ENCODE data around the gene APOBEC3C. TPM values are rescaled to one million over a fixed set of nuclear protein-coding genes. Genes with fewer than 3 reads are reported as not detected.
"Not testable (repeated sequence)": the region's sequence is repeated elsewhere in the genome, so short reads cannot be mapped to it uniquely, and the experiment has no call there.

The APOBEC3C gene
- total RNA-seq, 1 donor from 2014 or later = 4.2 TPM

GRCh38 chr22:39026509-39027150, 12.6 kb downstream of the APOBEC3C start:
- peaks cover 3% of the 10 kb centered on the region for H3K27me3 Mint-ChIP-seq

GRCh38 chr22:39027717-39028116, 13.7 kb downstream of the APOBEC3C start:
- DNase-seq (ENCODE audit: low spot score, unreplicated experiment) = no peak
- no peak for TF ChIP-seq CTCF (IDR thresholded peaks at IDR 0.05; ENCODE audit: unreplicated experiment)
- Mint-ChIP-seq H3K27ac (no peak overlapping the region), H3K27me3 (peaks cover 3% of the 10 kb centered on the region), H3K36me3 (ENCODE audit: insufficient read depth) (no peaks in the 10 kb centered on the region), H3K9me3 (ENCODE audit: low read depth) (no peaks in the 10 kb centered on the region), H3K4me1 (ENCODE audit: low read depth) (peaks cover 6% of the 10 kb centered on the region), H3K4me3 (ENCODE audit: low read depth) (no peak overlapping the region)

More at GRCh38 chr22:39026509-39027150, 12.6 kb downstream of the APOBEC3C start:
- no peak for TF ChIP-seq CTCF (IDR thresholded peaks at IDR 0.05; ENCODE audit: unreplicated experiment)
- Mint-ChIP-seq H3K4me1 (ENCODE audit: low read depth) (peaks cover 9% of the 10 kb centered on the region), H3K36me3 (ENCODE audit: insufficient read depth) (no peaks in the 10 kb centered on the region), H3K27ac (no peak overlapping the region), H3K9me3 (ENCODE audit: low read depth) (no peaks in the 10 kb centered on the region), H3K4me3 (ENCODE audit: low read depth) (no peak overlapping the region)
- DNase-seq (ENCODE audit: low spot score, unreplicated experiment) = no peak

- Mint-ChIP-seq H3K4me1 (ENCODE audit: low read depth) (peaks cover 6% of the 10 kb centered on the region), H3K27me3 (peaks cover 3% of the 10 kb centered on the region), H3K36me3 (ENCODE audit: insufficient read depth) (no peaks in the 10 kb centered on the region), H3K27ac (no peak overlapping the region), H3K4me3 (ENCODE audit: low read depth) (no peak overlapping the region), H3K9me3 (ENCODE audit: low read depth) (no peaks in the 10 kb centered on the region)
- no peak for TF ChIP-seq CTCF (IDR thresholded peaks at IDR 0.05; ENCODE audit: unreplicated experiment)
- DNase-seq (ENCODE audit: low spot score, unreplicated experiment) = no peak
Measured at GRCh38 chr22:39028281-39028680, 14.2 kb downstream of the APOBEC3C start.

- H3K4me3 Mint-ChIP-seq (ENCODE audit: low read depth) = no peak overlapping the region
- no peaks in the 10 kb centered on the region for H3K9me3 Mint-ChIP-seq (ENCODE audit: low read depth)
- peaks cover 3% of the 10 kb centered on the region for H3K27me3 Mint-ChIP-seq
- no peak for DNase-seq (ENCODE audit: low spot score, unreplicated experiment)
- H3K4me1 Mint-ChIP-seq (ENCODE audit: low read depth) = peaks cover 6% of the 10 kb centered on the region
- H3K27ac Mint-ChIP-seq = no peak overlapping the region
- no peak for TF ChIP-seq CTCF (IDR thresholded peaks at IDR 0.05; ENCODE audit: unreplicated experiment)
- no peaks in the 10 kb centered on the region for H3K36me3 Mint-ChIP-seq (ENCODE audit: insufficient read depth)
Measured at GRCh38 chr22:39029227-39029626, 15.2 kb downstream of the APOBEC3C start.

GRCh38 chr22:39030705-39031104, 16.6 kb downstream of the APOBEC3C start:
- no peak overlapping the region for H3K4me3 Mint-ChIP-seq (ENCODE audit: low read depth)
- peaks cover 5% of the 10 kb centered on the region for H3K4me1 Mint-ChIP-seq (ENCODE audit: low read depth)
- no peak for TF ChIP-seq CTCF (IDR thresholded peaks at IDR 0.05; ENCODE audit: unreplicated experiment)

GRCh38 chr22:39031434-39032295, 17.6 kb downstream of the APOBEC3C start:
- not testable (repeated sequence) for H3K9me3 Mint-ChIP-seq (ENCODE audit: low read depth); H3K4me3 Mint-ChIP-seq (ENCODE audit: low read depth); DNase-seq (ENCODE audit: low spot score, unreplicated experiment)

More at GRCh38 chr22:39030705-39031104, 16.6 kb downstream of the APOBEC3C start:
- no peak for DNase-seq (ENCODE audit: low spot score, unreplicated experiment)
- Mint-ChIP-seq H3K27ac (no peak overlapping the region), H3K9me3 (ENCODE audit: low read depth) (no peaks in the 10 kb centered on the region), H3K27me3 (peaks cover 3% of the 10 kb centered on the region), H3K36me3 (ENCODE audit: insufficient read depth) (no peaks in the 10 kb centered on the region)

GRCh38 chr22:39037071-39037470, 23.0 kb downstream of the APOBEC3C start:
- not testable (repeated sequence) for H3K9me3 Mint-ChIP-seq (ENCODE audit: low read depth); H3K27me3 Mint-ChIP-seq; H3K4me3 Mint-ChIP-seq (ENCODE audit: low read depth); H3K36me3 Mint-ChIP-seq (ENCODE audit: insufficient read depth); H3K27ac Mint-ChIP-seq; DNase-seq (ENCODE audit: low spot score, unreplicated experiment)
- peaks cover 37% of the 10 kb centered on the region for H3K4me1 Mint-ChIP-seq (ENCODE audit: low read depth)

More at GRCh38 chr22:39031434-39032295, 17.6 kb downstream of the APOBEC3C start:
- H3K27ac Mint-ChIP-seq; H3K4me1 Mint-ChIP-seq (ENCODE audit: low read depth); H3K27me3 Mint-ChIP-seq; H3K36me3 Mint-ChIP-seq (ENCODE audit: insufficient read depth): not testable (repeated sequence)
